ENCODE data around the gene JUN.

DNA sequence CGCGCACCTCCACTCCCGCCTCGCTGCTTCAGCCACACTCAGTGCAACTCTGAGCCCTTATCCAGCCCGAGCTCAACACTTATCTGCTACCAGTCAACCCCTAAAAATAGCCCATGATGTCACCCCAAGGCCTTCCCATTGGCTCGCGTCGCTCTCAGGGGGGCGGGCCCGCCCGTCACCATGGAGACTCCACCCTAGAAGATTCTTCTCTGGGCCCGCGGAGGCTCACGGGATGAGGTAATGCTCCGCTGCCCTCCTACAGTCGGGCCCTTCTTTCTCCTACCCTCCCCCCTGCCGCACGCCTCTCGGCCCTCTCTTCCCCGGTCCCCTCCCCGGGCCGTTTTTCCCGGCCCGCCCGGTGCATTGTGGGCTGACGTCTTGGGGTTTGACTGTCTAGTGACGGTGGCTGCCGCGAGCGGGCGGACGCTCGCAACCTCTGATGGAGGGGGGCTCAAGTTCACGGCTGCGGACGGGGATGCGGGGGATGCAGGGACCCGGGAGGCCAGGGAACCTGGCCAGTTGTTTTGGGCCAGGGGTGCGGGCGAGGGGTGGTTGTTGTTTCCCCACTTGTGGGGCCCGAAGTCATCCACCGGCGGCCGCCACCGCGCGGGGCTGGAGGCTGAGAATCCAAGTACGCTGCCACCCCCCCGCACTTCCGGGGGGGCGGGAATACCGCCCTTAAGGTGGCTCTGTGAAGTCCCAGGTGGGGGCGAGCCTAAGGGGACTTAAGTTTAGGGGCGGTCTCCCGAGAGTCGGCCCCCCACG, at the start of gene JUN:
- TF ChIP-seq FOXK2 (IDR thresholded peaks at IDR 0.05) (no peak), SUZ12 (IDR thresholded peaks at IDR 0.05) (no peak), SP1 (IDR thresholded peaks at IDR 0.05) (no peak), ELF4 (IDR thresholded peaks at IDR 0.05) (peak; percentile 98; the same call in 1 of the 2 replicates), FOXA1 (IDR thresholded peaks at IDR 0.05) (no peak), FOXM1 (IDR thresholded peaks at IDR 0.05; ENCODE audit: borderline replicate concordance) (peak; percentile 86; the same call in 1 of the 2 replicates), TARDBP (IDR thresholded peaks at IDR 0.05) (no peak)
- TF ChIP-seq, protein P1, sequence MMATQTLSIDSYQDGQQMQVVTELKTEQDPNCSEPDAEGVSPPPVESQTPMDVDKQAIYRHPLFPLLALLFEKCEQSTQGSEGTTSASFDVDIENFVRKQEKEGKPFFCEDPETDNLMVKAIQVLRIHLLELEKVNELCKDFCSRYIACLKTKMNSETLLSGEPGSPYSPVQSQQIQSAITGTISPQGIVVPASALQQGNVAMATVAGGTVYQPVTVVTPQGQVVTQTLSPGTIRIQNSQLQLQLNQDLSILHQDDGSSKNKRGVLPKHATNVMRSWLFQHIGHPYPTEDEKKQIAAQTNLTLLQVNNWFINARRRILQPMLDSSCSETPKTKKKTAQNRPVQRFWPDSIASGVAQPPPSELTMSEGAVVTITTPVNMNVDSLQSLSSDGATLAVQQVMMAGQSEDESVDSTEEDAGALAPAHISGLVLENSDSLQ (IDR thresholded peaks at IDR 0.05): peak; percentile 76

Data from HEK293T (cell line).